ENCODE data around the gene ZNF232.
"Not testable (repeated sequence)": the region's sequence is repeated elsewhere in the genome, so short reads cannot be mapped to it uniquely, and the experiment has no call there.

Gene ZNF232

DNA sequence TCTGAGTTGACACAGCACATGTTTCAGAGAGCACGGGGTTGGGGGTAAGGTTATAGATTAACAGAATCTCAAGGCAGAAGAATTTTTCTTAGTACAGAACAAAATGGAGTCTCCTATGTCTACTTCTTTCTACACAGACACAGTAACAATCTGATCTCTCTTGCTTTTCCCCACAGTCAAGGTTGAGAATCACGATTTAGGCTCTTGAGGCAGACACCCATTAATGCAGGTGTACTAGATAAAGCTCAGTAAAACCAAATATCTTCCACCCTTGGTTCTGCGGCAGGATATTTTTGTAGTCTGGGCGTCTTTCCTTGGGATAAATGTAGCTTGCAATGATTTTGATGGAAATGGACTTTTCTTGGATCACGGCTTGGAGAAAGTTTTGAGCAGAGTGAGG, 36.2 kb downstream of the ZNF232 start:
- not testable (repeated sequence) for H3K4me2 ChIP-seq (ENCODE audit: low read length); H3K27ac ChIP-seq (ENCODE audit: low read depth, low read length); H3K79me1 ChIP-seq (ENCODE audit: low read length); H3K4me3 ChIP-seq (ENCODE audit: low read depth, low read length); H3K14ac ChIP-seq (ENCODE audit: low read length); H2AK5ac ChIP-seq (ENCODE audit: low read length); H4K8ac ChIP-seq (ENCODE audit: low read depth, low read length); H3K27me3 ChIP-seq (ENCODE audit: insufficient read depth, low read length); H3K79me2 ChIP-seq (ENCODE audit: control insufficient read depth, insufficient read depth, low read length, poor library complexity); H3K18ac ChIP-seq (ENCODE audit: low read length); H2BK12ac ChIP-seq (ENCODE audit: low read length); H4K91ac ChIP-seq (ENCODE audit: low read depth, low read length); H2BK120ac ChIP-seq (ENCODE audit: insufficient read depth, low read length, poor library complexity); DNase-seq; H3K23ac ChIP-seq (ENCODE audit: low read length); H2AFZ ChIP-seq (ENCODE audit: insufficient read depth, low read length, poor library complexity); H4K12ac ChIP-seq (ENCODE audit: low read depth, low read length); H3K4ac ChIP-seq (ENCODE audit: low read depth, low read length); H3K4me1 ChIP-seq (ENCODE audit: control insufficient read depth in 1 of 2, insufficient read depth in 2 of 2, low read length in 2 of 2); H2BK5ac ChIP-seq (ENCODE audit: low read depth, low read length, poor library complexity); H3K36me3 ChIP-seq (ENCODE audit: control insufficient read depth in 1 of 2, insufficient read depth in 2 of 2, low read length in 2 of 2); H3K9ac ChIP-seq (ENCODE audit: low read length)
- WGBS (ENCODE audit: extremely low coverage, insufficient coverage, insufficient read length), result no CpG with 5 or more reads among the region's 5 CpGs
- peaks cover 13% of the 10 kb centered on the region for H3K9me3 ChIP-seq (ENCODE audit: insufficient read depth, low read depth, low read length)

DNA sequence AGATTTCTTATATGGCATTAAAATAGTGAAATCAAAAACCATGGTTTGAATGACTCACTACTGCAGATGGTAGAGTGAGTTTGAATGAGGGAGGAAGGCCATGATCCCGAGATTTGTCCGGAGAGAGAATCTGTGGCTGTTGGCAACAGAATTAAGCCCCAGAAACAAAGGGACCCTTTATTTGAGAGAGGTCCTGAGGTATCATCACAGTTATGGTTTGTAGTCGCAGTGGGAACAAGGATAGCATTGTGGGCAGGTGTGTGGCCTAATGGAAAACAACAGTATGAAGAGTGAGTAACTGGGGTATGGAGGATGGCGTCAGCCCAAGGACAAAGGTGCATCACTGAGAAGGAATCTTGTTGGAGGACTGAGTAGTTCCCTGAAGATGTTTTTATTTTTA, 42.0 kb downstream of the ZNF232 start:
- Histone ChIP-seq H3K14ac (ENCODE audit: low read length) (no peak overlapping the region), H2AK5ac (ENCODE audit: low read length) (no peak overlapping the region), H3K4ac (ENCODE audit: low read depth, low read length) (no peak overlapping the region), H3K4me1 (ENCODE audit: control insufficient read depth in 1 of 2, insufficient read depth in 2 of 2, low read length in 2 of 2) (no peaks in the 10 kb centered on the region), H3K36me3 (ENCODE audit: control insufficient read depth in 1 of 2, insufficient read depth in 2 of 2, low read length in 2 of 2) (no peaks in the 10 kb centered on the region), H2BK120ac (ENCODE audit: insufficient read depth, low read length, poor library complexity) (no peak overlapping the region), H2BK12ac (ENCODE audit: low read length) (no peak overlapping the region), H4K91ac (ENCODE audit: low read depth, low read length) (no peak overlapping the region), H3K79me2 (ENCODE audit: control insufficient read depth, insufficient read depth, low read length, poor library complexity) (no peaks in the 10 kb centered on the region), H3K9ac (ENCODE audit: low read length) (peak overlapping the region; percentile 56), H2AFZ (ENCODE audit: insufficient read depth, low read length, poor library complexity) (no peak overlapping the region), H3K23ac (ENCODE audit: low read length) (no peak overlapping the region), H3K27ac (ENCODE audit: low read depth, low read length) (no peak overlapping the region), H3K4me3 (ENCODE audit: low read depth, low read length) (no peak overlapping the region), H4K12ac (ENCODE audit: low read depth, low read length) (no peak overlapping the region), H2BK5ac (ENCODE audit: low read depth, low read length, poor library complexity) (no peak overlapping the region), H3K79me1 (ENCODE audit: low read length) (no peaks in the 10 kb centered on the region), H3K4me2 (ENCODE audit: low read length) (no peak overlapping the region), H4K8ac (ENCODE audit: low read depth, low read length) (no peak overlapping the region), H3K27me3 (ENCODE audit: insufficient read depth, low read length) (no peaks in the 10 kb centered on the region), H3K18ac (ENCODE audit: low read length) (no peak overlapping the region), H3K9me3 (ENCODE audit: insufficient read depth, low read depth, low read length) (no peaks in the 10 kb centered on the region)
- peak; percentile 5 to 35 for DNase-seq
- WGBS (ENCODE audit: extremely low coverage, insufficient coverage, insufficient read length), result no CpG with 5 or more reads among the region's 4 CpGs

- Histone ChIP-seq H4K91ac (ENCODE audit: low read depth, low read length) (no peak overlapping the region), H3K4me1 (ENCODE audit: control insufficient read depth in 1 of 2, insufficient read depth in 2 of 2, low read length in 2 of 2) (no peaks in the 10 kb centered on the region), H3K23ac (ENCODE audit: low read length) (no peak overlapping the region), H3K14ac (ENCODE audit: low read length) (no peak overlapping the region), H3K79me1 (ENCODE audit: low read length) (no peaks in the 10 kb centered on the region), H3K79me2 (ENCODE audit: control insufficient read depth, insufficient read depth, low read length, poor library complexity) (no peaks in the 10 kb centered on the region), H2BK12ac (ENCODE audit: low read length) (no peak overlapping the region), H4K8ac (ENCODE audit: low read depth, low read length) (no peak overlapping the region), H4K12ac (ENCODE audit: low read depth, low read length) (no peak overlapping the region), H3K9ac (ENCODE audit: low read length) (no peak overlapping the region), H3K27ac (ENCODE audit: low read depth, low read length) (no peak overlapping the region), H3K36me3 (ENCODE audit: control insufficient read depth in 1 of 2, insufficient read depth in 2 of 2, low read length in 2 of 2) (no peaks in the 10 kb centered on the region), H3K4me3 (ENCODE audit: low read depth, low read length) (no peak overlapping the region), H3K4ac (ENCODE audit: low read depth, low read length) (no peak overlapping the region), H3K18ac (ENCODE audit: low read length) (no peak overlapping the region), H3K9me3 (ENCODE audit: insufficient read depth, low read depth, low read length) (no peaks in the 10 kb centered on the region), H2BK120ac (ENCODE audit: insufficient read depth, low read length, poor library complexity) (no peak overlapping the region), H2BK5ac (ENCODE audit: low read depth, low read length, poor library complexity) (no peak overlapping the region), H3K4me2 (ENCODE audit: low read length) (no peak overlapping the region), H2AFZ (ENCODE audit: insufficient read depth, low read length, poor library complexity) (no peak overlapping the region), H3K27me3 (ENCODE audit: insufficient read depth, low read length) (no peaks in the 10 kb centered on the region), H2AK5ac (ENCODE audit: low read length) (no peak overlapping the region)
- DNase-seq, result no peak
- WGBS (ENCODE audit: extremely low coverage, insufficient coverage, insufficient read length), result no CpG with 5 or more reads among the region's 3 CpGs
Measured at GRCh38 chr17:5068236-5068635, 43.4 kb downstream of the ZNF232 start.

GRCh38 chr17:5065227-5065744, 46.4 kb downstream of the ZNF232 start:
- no peak for DNase-seq

More at GRCh38 chr17:5065227-5065744, 46.4 kb downstream of the ZNF232 start:
- no peak overlapping the region for H3K9ac ChIP-seq (ENCODE audit: low read length)
- H3K4ac ChIP-seq (ENCODE audit: low read depth, low read length), result no peak overlapping the region
- H3K36me3 ChIP-seq (ENCODE audit: control insufficient read depth in 1 of 2, insufficient read depth in 2 of 2, low read length in 2 of 2), result no peaks in the 10 kb centered on the region
- WGBS (ENCODE audit: extremely low coverage, insufficient coverage, insufficient read length), result no CpG with 5 or more reads among the region's 1 CpG
- no peaks in the 10 kb centered on the region for H3K79me1 ChIP-seq (ENCODE audit: low read length)
- H2BK12ac ChIP-seq (ENCODE audit: low read length), result no peak overlapping the region
- no peak overlapping the region for H2BK120ac ChIP-seq (ENCODE audit: insufficient read depth, low read length, poor library complexity)
- no peak overlapping the region for H2AFZ ChIP-seq (ENCODE audit: insufficient read depth, low read length, poor library complexity)
- H4K12ac ChIP-seq (ENCODE audit: low read depth, low read length), result no peak overlapping the region
- H3K4me1 ChIP-seq (ENCODE audit: control insufficient read depth in 1 of 2, insufficient read depth in 2 of 2, low read length in 2 of 2), result no peaks in the 10 kb centered on the region
- H3K27ac ChIP-seq (ENCODE audit: low read depth, low read length), result no peak overlapping the region
- no peak overlapping the region for H3K14ac ChIP-seq (ENCODE audit: low read length)
- no peak overlapping the region for H4K91ac ChIP-seq (ENCODE audit: low read depth, low read length)
- no peaks in the 10 kb centered on the region for H3K79me2 ChIP-seq (ENCODE audit: control insufficient read depth, insufficient read depth, low read length, poor library complexity)
- H3K23ac ChIP-seq (ENCODE audit: low read length), result no peak overlapping the region
- no peak overlapping the region for H3K18ac ChIP-seq (ENCODE audit: low read length)
- H3K4me3 ChIP-seq (ENCODE audit: low read depth, low read length), result no peak overlapping the region
- H3K9me3 ChIP-seq (ENCODE audit: insufficient read depth, low read depth, low read length), result no peaks in the 10 kb centered on the region
- no peak overlapping the region for H3K4me2 ChIP-seq (ENCODE audit: low read length)
- no peaks in the 10 kb centered on the region for H3K27me3 ChIP-seq (ENCODE audit: insufficient read depth, low read length)
- H2BK5ac ChIP-seq (ENCODE audit: low read depth, low read length, poor library complexity), result no peak overlapping the region
- no peak overlapping the region for H4K8ac ChIP-seq (ENCODE audit: low read depth, low read length)
- no peak overlapping the region for H2AK5ac ChIP-seq (ENCODE audit: low read length)
